Sigmoid colon (tissue), 7 donors: ENCODE data around the gene CLGN. TPM values are rescaled to one million over a fixed set of nuclear protein-coding genes. Genes with fewer than 3 reads are reported as not detected.

Source experiments
- DNase-seq: peaks from one replicate; pipeline ENCODE4 v3.0.0-alpha.2; 2019
- H3K27ac ChIP-seq, 4 donors: fragments of 200-600 bp; sonication (generic); one replicate each; pipeline ENCODE4 v1.5.1; 2016 to 2019; ENCODE audit warnings: mild to moderate bottlenecking in 1 of 4
- H3K27me3 ChIP-seq, 3 donors: fragments of 200-600 bp; sonication (generic); one replicate each; pipeline ENCODE4 v1.5.1; 2019; ENCODE audit warnings: mild to moderate bottlenecking in 1 of 3
- H3K36me3 ChIP-seq, 4 donors: fragments of 200-600 bp; sonication (generic); one replicate each; pipeline ENCODE4 v1.5.1; 2016 to 2019
- H3K4me1 ChIP-seq, 4 donors: fragments of 200-600 bp; sonication (generic); one replicate each; pipeline ENCODE4 v1.5.1; 2017 to 2019
- H3K4me3 ChIP-seq, 4 donors: fragments of 200-600 bp; sonication (generic); one replicate each; pipeline ENCODE4 v1.5.1; 2017 to 2019; ENCODE audit warnings: mild to moderate bottlenecking in 2 of 4, moderate library complexity in 1 of 4
- H3K9me3 ChIP-seq, 4 donors: fragments of 200-600 bp in 3 of 4; sonication (generic) in 3 of 4; one replicate each; pipeline versions ENCODE4 v1.5.1 to v1.6.1; 2013 to 2019
- CTCF ChIP-seq, 4 experiments: fragments of 450-650 bp in 3 of 4; fragments of 200-600 bp in 1 of 4; IDR thresholded peaks; one replicate each; pipeline ENCODE4 v1.5.1; 2016 to 2019; ENCODE audit warnings: antibody characterized with exemption in 4 of 4, mild to moderate bottlenecking in 3 of 4, moderate library complexity in 2 of 4
- EP300 ChIP-seq, 4 donors: sonication (generic); formaldehyde crosslinking; IDR thresholded peaks; one replicate each; pipeline ENCODE4 v1.6.1; 2017; ENCODE audit warnings: antibody characterized with exemption in 4 of 4
- POLR2A ChIP-seq, 2 donors: fragments of 450-650 bp; IDR thresholded peaks; one replicate each; pipeline ENCODE4 v1.6.1; 2016; ENCODE audit warnings: antibody characterized with exemption in 2 of 2, mild to moderate bottlenecking in 2 of 2, moderate library complexity in 2 of 2
- POLR2AphosphoS5 ChIP-seq, 4 donors: sonication (generic); formaldehyde crosslinking; IDR thresholded peaks; one replicate each; pipeline ENCODE4 v1.6.1; 2017; ENCODE audit warnings: antibody characterized with exemption in 4 of 4
- WGBS, 2 donors: extraction: QIAGEN DNeasy Blood & Tissue Kit; methylation state at CpG; one replicate each; pipeline ENCODE4 v1.1.7; 2013; 5-methylcytosine and 5-hydroxymethylcytosine counted together
- intact Hi-C: fragments of 100-400 bp; cut with DNase I; formaldehyde crosslinking; loops from one replicate; pipeline ENCODE4 v1.15.1; 2023
- polyA plus RNA-seq, 3 donors: library from polyadenylated mRNA; stranded (reverse); fragments of 200-250 nt; gene quantifications; one replicate each; pipeline ENCODE4 v1.2.3, GENCODE V29; 2013
- total RNA-seq, 4 donors: library from RNA; depleted of rRNA; stranded (reverse); fragments of >200 nt; gene quantifications; one replicate each; pipeline ENCODE4 v1.1.0, GENCODE V29; 2016
- donor health status: healthy with polysubstance abuse.
- donor health status: Bipolar disorder and iron deficiency.
- donor health status: healthy.

Gene CLGN
- total and polyA plus RNA-seq, 7 donors, result under 0.01 to 14.0 (median 2.9) TPM

GRCh38 chr4:140406292-140406691, 21.2 kb downstream of the CLGN start:
- no peak for DNase-seq
- Histone ChIP-seq H3K27me3 (no peaks in the 10 kb centered on the region), H3K36me3 (no peaks in the 10 kb centered on the region), H3K4me3 (no peak overlapping the region), H3K4me1 (no peaks in the 10 kb centered on the region), H3K27ac (no peak overlapping the region), H3K9me3 (no peaks in the 10 kb centered on the region)
- intact Hi-C loops, result no loop called here
- no peak for TF ChIP-seq POLR2A (IDR thresholded peaks at IDR 0.05)
- no peak for TF ChIP-seq POLR2AphosphoS5 (IDR thresholded peaks at IDR 0.05)
- TF ChIP-seq EP300 (IDR thresholded peaks at IDR 0.05), result no peak
- TF ChIP-seq CTCF (IDR thresholded peaks at IDR 0.05), result no peak

DNA sequence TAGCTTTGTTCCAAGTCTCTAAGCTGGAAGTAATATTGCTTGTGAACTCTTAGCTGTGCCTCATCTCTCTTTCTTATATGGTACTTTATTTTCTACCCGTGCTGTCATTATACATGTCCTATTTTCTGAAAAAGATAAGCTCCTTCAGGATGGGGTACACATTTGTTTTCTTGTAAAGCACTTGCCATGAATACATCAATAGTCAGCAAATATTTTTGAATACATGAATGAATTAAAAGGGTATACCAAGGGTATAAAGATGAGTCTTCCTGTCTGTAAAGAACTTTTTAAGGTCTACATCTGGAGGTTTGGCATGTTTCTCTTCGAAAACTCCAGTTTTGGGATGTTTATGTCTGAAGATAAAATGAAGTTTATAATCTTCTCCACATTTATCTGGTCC, 27.3 kb downstream of the CLGN start:
- 82 to 87% methylated on average over 2 of the region's 2 CpGs for WGBS, 2 donors
- no peaks in the 10 kb centered on the region for H3K36me3 ChIP-seq
- no peak for DNase-seq
- no peaks in the 10 kb centered on the region for H3K4me1 ChIP-seq
- TF ChIP-seq EP300 (IDR thresholded peaks at IDR 0.05), result no peak
- no peak for TF ChIP-seq POLR2A (IDR thresholded peaks at IDR 0.05)
- no peak for TF ChIP-seq CTCF (IDR thresholded peaks at IDR 0.05)
- no peak for TF ChIP-seq POLR2AphosphoS5 (IDR thresholded peaks at IDR 0.05)
- H3K4me3 ChIP-seq, result no peak overlapping the region
- no peak overlapping the region for H3K27ac ChIP-seq
- H3K9me3 ChIP-seq, result no peaks in the 10 kb centered on the region
- intact Hi-C loops, result no loop called here
- no peaks in the 10 kb centered on the region for H3K27me3 ChIP-seq

GRCh38 chr4:140395668-140396067, 31.8 kb downstream of the CLGN start:
- WGBS, 2 donors, result 56 to 80% methylated on average over 5 of the region's 5 CpGs
- H3K4me1 ChIP-seq, result no peaks in the 10 kb centered on the region
- intact Hi-C loops, result no loop called here
- no peak for TF ChIP-seq POLR2A (IDR thresholded peaks at IDR 0.05)
- no peak for TF ChIP-seq CTCF (IDR thresholded peaks at IDR 0.05)
- H3K4me3 ChIP-seq, result no peak overlapping the region
- H3K27me3 ChIP-seq, result no peaks in the 10 kb centered on the region
- no peak for DNase-seq
- no peaks in the 10 kb centered on the region for H3K9me3 ChIP-seq
- no peaks in the 10 kb centered on the region for H3K36me3 ChIP-seq
- no peak overlapping the region for H3K27ac ChIP-seq

DNA sequence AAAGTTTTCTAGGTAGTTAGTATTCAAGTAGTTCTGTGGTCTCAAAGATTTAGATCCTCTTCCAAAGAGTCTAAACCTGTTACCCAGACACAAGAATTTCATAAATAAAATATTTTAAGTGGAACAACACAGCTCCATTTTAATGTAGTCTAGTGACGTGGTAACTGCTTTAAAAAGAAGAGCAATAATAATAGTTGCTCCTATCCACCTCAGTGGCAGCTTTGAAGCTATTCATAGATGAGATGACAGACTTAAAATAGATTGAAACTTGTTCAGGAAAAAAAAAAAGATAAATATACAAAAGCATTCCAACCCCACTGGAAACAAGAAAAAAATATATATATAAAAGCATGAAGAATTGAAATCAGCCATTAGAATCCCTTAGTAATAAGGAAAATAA, 39.4 kb downstream of the CLGN start:
- no peaks in the 10 kb centered on the region for H3K4me1 ChIP-seq
- TF ChIP-seq EP300 (IDR thresholded peaks at IDR 0.05), result no peak
- TF ChIP-seq CTCF (IDR thresholded peaks at IDR 0.05), result no peak
- TF ChIP-seq POLR2A (IDR thresholded peaks at IDR 0.05), result no peak
- H3K36me3 ChIP-seq, result peaks cover 0 to 9% (median 0%) of the 10 kb centered on the region in 4 donors
- intact Hi-C loops, result no loop called here
- no peak overlapping the region for H3K27ac ChIP-seq
- H3K9me3 ChIP-seq, result no peaks in the 10 kb centered on the region
- 90 to 92% methylated on average over 1 of the region's 1 CpG for WGBS, 2 donors
- DNase-seq, result no peak
- H3K27me3 ChIP-seq, result no peaks in the 10 kb centered on the region
- H3K4me3 ChIP-seq, result no peak overlapping the region

- H3K27me3 ChIP-seq, result no peaks in the 10 kb centered on the region
- H3K4me1 ChIP-seq, result peaks cover 0 to 5% (median 0%) of the 10 kb centered on the region in 4 donors
- no peaks in the 10 kb centered on the region for H3K9me3 ChIP-seq
- H3K4me3 ChIP-seq, result no peak overlapping the region
- no peak for DNase-seq
- TF ChIP-seq EP300 (IDR thresholded peaks at IDR 0.05) (no peak), CTCF (IDR thresholded peaks at IDR 0.05) (no peak), POLR2A (IDR thresholded peaks at IDR 0.05) (no peak), POLR2AphosphoS5 (IDR thresholded peaks at IDR 0.05) (no peak)
- H3K36me3 ChIP-seq, result peaks cover 0 to 38% (median 1%) of the 10 kb centered on the region in 4 donors
- H3K27ac ChIP-seq, result no peak overlapping the region
- intact Hi-C loops, result no loop called here
These were observed 44.7 kb downstream of the CLGN start for GRCh38 chr4:140382732-140383131.
